Raji (cell line): ENCODE results near the gene IQCK.

Source experiments
- POLR2A ChIP-seq: IDR thresholded peaks from 2 replicates; pipeline ENCODE4 v1.6.1; 2011; ENCODE audit warnings: low read depth, low read length, control low read depth; ENCODE audit not compliant: insufficient read depth

IQCK gene, protein sequence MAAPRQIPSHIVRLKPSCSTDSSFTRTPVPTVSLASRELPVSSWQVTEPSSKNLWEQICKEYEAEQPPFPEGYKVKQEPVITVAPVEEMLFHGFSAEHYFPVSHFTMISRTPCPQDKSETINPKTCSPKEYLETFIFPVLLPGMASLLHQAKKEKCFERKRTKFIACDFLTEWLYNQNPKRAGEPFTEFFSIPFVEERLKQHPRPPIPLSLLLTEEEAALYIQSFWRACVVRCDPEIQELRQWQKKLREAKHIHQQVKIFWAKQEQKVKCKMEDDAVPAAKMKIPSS

GRCh38 chr16:19717741-19718623 lies at the start of gene IQCK, which contains the start of gene KNOP1:
TSS of gene IQCK (plus strand) at chr16:19718271. CDS start at chr16:19718307, 36 bp downstream.
TSS of gene KNOP1 (minus strand) at chr16:19718227. CDS start at chr16:19715035, 3,192 bp downstream.
- peak; percentile 82 for TF ChIP-seq POLR2A

GRCh38 chr16:19672378-19672777 lies 45.7 kb upstream of the IQCK start:
- no peak for TF ChIP-seq POLR2A

DNA sequence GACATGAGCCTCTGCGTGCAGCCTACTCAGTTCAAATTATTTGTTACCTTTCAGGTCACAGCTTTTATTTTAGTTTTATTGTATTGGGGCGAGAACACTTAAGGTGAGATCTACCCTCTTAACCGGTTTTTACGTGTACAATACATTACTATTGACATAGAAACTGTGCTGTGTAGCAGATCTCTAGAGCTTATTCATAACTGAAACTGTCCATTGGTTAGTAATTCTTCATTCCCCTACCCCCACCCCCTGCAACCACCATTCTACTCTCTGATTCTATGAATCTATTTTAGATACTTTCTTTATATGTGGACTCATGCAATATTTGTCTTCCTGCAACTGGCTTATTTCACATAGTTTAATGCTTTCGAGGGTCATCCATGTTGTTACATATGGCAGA lies 43.6 kb upstream of the IQCK start:
- TF ChIP-seq POLR2A, result no peak

DNA sequence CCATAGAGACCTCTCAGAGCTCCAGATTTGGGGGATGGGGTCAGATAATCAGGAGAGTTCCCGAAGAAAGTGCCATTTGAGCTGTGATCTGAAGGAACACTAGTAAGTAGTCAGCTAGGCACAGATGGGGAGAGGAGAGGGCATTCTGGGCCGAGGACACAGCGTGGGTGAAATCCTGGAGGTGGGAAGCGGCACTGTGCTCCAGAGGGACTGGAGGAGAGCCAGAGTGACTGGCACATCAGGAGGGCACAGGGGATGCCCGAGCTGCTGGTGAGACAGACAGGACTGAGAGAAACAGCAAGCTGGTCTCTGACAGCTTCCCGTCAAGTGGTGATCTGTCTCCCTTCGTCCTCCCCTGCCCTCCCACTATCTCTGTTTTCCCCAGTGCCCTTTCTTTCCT lies 40.7 kb upstream of the IQCK start:
- no peak for TF ChIP-seq POLR2A

DNA sequence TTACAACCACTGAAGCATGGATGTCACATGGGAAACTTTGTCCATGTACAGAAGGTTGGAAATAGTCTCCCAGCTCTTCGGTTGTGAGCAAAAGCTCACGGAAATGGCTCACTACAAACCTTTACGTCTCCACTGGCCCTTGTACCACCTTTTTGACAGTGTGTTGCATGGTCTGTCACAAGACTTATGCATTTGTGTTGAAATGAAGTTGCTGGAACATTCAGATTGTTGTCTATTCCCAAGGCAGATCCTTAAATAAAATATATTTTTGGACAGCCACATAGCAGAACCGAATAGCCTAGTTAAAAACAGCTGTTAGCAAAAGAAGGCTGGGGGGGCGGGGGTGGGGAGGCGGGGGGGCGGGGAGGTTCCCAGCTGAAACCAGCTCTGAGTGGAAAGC lies 39.3 kb upstream of the IQCK start:
- TF ChIP-seq POLR2A, result no peak

DNA sequence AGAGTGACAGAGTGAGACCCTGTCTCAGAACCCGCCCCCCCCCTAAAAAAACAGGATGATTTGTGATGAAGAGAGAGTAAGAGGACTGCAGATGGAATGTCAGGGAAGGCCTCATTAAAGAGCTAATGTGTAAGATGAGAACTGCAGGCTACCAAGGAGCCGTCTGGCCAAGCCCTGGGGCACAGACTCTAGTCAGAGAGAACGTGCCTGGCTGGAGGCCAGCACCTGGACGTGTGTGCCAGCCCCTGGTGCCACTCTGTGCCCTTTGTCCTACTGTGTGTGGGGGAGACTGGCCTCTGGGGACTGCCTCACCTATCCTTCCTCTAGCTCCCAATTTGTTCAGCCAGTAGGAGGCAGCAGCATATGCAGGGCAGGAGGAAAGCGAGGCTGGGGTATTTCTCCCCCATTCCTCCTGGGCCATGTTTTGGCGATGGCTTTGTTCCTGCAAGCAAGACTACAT lies 37.2 kb upstream of the IQCK start:
- TF ChIP-seq POLR2A, result no peak

DNA sequence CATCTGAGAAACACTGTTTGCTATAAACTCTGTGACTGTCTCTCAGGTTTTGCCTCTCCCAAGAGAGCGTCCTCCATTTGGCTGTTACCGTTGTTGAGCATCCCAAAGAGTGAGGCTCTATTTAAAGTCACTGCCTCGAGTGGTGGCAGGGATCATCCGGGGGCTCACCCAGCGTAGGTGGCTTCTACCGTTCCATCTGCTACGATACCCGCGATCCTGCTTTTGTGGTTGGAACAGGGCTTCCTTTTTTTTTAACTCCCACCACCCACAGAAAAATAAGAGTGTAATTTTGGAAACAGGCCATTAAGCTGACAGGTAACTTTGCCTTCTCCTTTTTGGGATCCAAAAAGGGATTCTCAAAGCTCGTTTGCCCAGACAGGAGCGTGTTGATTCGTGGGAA lies 36.4 kb upstream of the IQCK start:
- no peak for TF ChIP-seq POLR2A

- no peak for TF ChIP-seq POLR2A
Observed at GRCh38 chr16:19683453-19684236, 34.4 kb upstream of the IQCK start.

DNA sequence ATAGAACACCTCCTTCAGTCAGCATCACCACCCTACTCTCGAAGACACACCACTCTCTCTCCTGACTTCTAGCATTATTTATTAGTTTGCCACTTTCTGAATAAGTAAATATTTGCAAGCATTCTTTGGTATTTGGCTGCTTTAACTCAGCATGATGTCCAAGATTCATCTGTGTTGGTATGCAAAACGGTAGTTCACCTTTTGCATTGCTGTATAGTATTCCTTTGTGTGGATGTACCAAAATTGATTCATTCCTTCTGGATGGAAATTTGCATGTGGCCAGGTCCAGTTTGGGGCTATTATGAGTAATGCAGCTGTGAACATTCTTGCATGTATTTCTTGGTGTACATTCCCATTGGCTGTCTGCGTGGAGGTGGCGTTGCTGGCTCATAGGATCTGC lies 32.9 kb upstream of the IQCK start:
- no peak for TF ChIP-seq POLR2A

DNA sequence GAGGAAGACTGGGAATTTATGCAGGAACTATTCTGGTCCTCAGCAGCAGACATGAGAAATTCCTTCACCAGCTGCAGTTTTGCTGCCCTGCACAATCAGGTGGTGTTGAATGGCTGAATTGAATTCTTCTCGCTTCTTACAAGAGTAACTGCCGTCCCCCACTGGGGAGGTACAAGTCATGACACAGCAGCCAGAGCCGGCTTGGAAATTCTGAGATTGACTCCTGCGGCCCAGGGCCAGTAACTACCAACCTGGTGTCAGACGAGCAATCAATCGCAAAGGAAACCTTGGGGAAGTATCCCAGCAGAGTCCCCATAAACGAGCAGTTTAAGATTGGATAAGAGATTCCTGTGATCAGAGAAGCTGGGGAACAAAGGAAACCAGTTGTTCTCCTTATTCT lies 30.8 kb upstream of the IQCK start:
- TF ChIP-seq POLR2A, result no peak

GRCh38 chr16:19688396-19689024 lies 29.6 kb upstream of the IQCK start:
- TF ChIP-seq POLR2A, result no peak

DNA sequence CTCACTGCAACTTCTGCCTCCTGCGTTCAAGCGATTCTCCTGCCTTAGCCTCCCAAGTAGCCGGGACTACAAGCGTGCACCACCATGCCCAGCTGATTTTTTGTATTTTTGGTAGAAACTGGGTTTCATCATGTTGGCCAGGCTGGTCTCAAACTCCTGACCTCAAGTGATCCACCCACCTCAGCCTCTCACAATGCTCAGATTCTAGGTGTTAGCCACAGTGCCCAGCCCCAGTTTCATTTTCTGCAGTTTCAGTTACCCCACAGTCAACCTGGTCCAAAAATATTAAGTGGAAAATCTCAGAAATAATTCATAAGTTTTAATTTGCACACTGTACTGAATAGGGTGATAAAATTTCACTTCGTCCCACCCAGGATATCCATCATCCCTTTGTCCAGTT lies 28.7 kb upstream of the IQCK start:
- TF ChIP-seq POLR2A, result no peak

- TF ChIP-seq POLR2A, result no peak
Observed at GRCh38 chr16:19690196-19690595, 27.9 kb upstream of the IQCK start.

- no peak for TF ChIP-seq POLR2A
Observed at GRCh38 chr16:19691161-19691711, 26.8 kb upstream of the IQCK start.
